CD4-positive, alpha-beta T cell treated with Interleukin-12 subunit alpha and Interleukin-12 subunit beta, for 1 hour (primary cell): ENCODE measurements around the gene KLHDC7A.

Experiments
- DNase-seq: peaks from one replicate; pipeline ENCODE4 v3.0.0-alpha.2; 2020

Gene KLHDC7A

GRCh38 chr1:18473195-18473815, 7.4 kb upstream of the KLHDC7A start:
- DNase-seq, result no peak

GRCh38 chr1:18474559-18475175, 6.1 kb upstream of the KLHDC7A start:
- DNase-seq, result no peak

- DNase-seq, result no peak
Measured at GRCh38 chr1:18475234-18475905, 5.4 kb upstream of the KLHDC7A start.

- DNase-seq, result no peak
Measured at GRCh38 chr1:18479454-18479853, 1.3 kb upstream of the KLHDC7A start.

GRCh38 chr1:18481190-18481920, 625 bp downstream of the KLHDC7A start:
- no peak for DNase-seq

- DNase-seq, result no peak
Measured at GRCh38 chr1:18481921-18482701, 1.4 kb downstream of the KLHDC7A start.

GRCh38 chr1:18482721-18483425, 2.1 kb downstream of the KLHDC7A start:
- DNase-seq, result no peak

GRCh38 chr1:18484276-18484675, 3.5 kb downstream of the KLHDC7A start:
- no peak for DNase-seq

GRCh38 chr1:18484721-18485120, 4.0 kb downstream of the KLHDC7A start:
- no peak for DNase-seq

- DNase-seq, result no peak
Measured at GRCh38 chr1:18485227-18485626, 4.5 kb downstream of the KLHDC7A start.

- DNase-seq, result no peak
Measured at GRCh38 chr1:18486195-18486594, 5.5 kb downstream of the KLHDC7A start.

GRCh38 chr1:18489417-18490143, 8.8 kb downstream of the KLHDC7A start:
- DNase-seq, result no peak

- DNase-seq, result no peak
Measured at GRCh38 chr1:18491168-18491567, 10.4 kb downstream of the KLHDC7A start.

GRCh38 chr1:18494304-18494703, 13.6 kb downstream of the KLHDC7A start:
- no peak for DNase-seq

- no peak for DNase-seq
Measured at GRCh38 chr1:18495635-18496034, 14.9 kb downstream of the KLHDC7A start.

GRCh38 chr1:18496056-18496455, 15.3 kb downstream of the KLHDC7A start:
- DNase-seq, result no peak

GRCh38 chr1:18496497-18497235, 15.9 kb downstream of the KLHDC7A start:
- no peak for DNase-seq

GRCh38 chr1:18501833-18502232, 21.1 kb downstream of the KLHDC7A start:
- no peak for DNase-seq

- no peak for DNase-seq
Measured at GRCh38 chr1:18504609-18505008, 23.9 kb downstream of the KLHDC7A start.

- DNase-seq, result no peak
Measured at GRCh38 chr1:18505666-18506065, 24.9 kb downstream of the KLHDC7A start.

- DNase-seq, result no peak
Measured at GRCh38 chr1:18508084-18508483, 27.4 kb downstream of the KLHDC7A start.
